ENCODE data around the gene FAM216B.
A peak's percentile ranks its signal among the peaks of the same experiment; 100 is the strongest.
"Not testable (repeated sequence)": the region's sequence is repeated elsewhere in the genome, so short reads cannot be mapped to it uniquely, and the experiment has no call there.

FAM216B gene

GRCh38 chr13:42781352-42781751 lies at the start of gene FAM216B:
Gene FAM216B (plus strand): TSS chr13:42781584. CDS start chr13:42784068, 2,484 bp downstream.
- DNase-seq (ENCODE audit: low read depth), result no peak

GRCh38 chr13:42732073-42732472 lies 49.3 kb upstream of the FAM216B start:
- DNase-seq (ENCODE audit: low read depth), result no peak

- DNase-seq (ENCODE audit: low read depth), result peak; percentile 68
Measured at GRCh38 chr13:42733046-42733445, 48.3 kb upstream of the FAM216B start.

- no peak for DNase-seq (ENCODE audit: low read depth)
Measured at GRCh38 chr13:42735010-42735409, 46.4 kb upstream of the FAM216B start.

- no peak for DNase-seq (ENCODE audit: low read depth)
Measured at GRCh38 chr13:42740753-42741152, 40.6 kb upstream of the FAM216B start.

GRCh38 chr13:42741914-42742313 lies 39.5 kb upstream of the FAM216B start:
- no peak for DNase-seq (ENCODE audit: low read depth)

GRCh38 chr13:42745655-42746054 lies 35.7 kb upstream of the FAM216B start:
- DNase-seq (ENCODE audit: low read depth), result no peak

GRCh38 chr13:42746866-42747265 lies 34.5 kb upstream of the FAM216B start:
- DNase-seq (ENCODE audit: low read depth), result no peak

GRCh38 chr13:42747399-42747873 lies 33.9 kb upstream of the FAM216B start:
- peak; percentile 100 for DNase-seq (ENCODE audit: low read depth)

- DNase-seq (ENCODE audit: low read depth), result no peak
Measured at GRCh38 chr13:42750794-42751193, 30.6 kb upstream of the FAM216B start.

- no peak for DNase-seq (ENCODE audit: low read depth)
Measured at GRCh38 chr13:42751693-42752092, 29.7 kb upstream of the FAM216B start.

GRCh38 chr13:42752731-42753130 lies 28.7 kb upstream of the FAM216B start:
- no peak for DNase-seq (ENCODE audit: low read depth)

- no peak for DNase-seq (ENCODE audit: low read depth)
Measured at GRCh38 chr13:42753697-42754096, 27.7 kb upstream of the FAM216B start.

- DNase-seq (ENCODE audit: low read depth), result no peak
Measured at GRCh38 chr13:42754801-42755510, 26.4 kb upstream of the FAM216B start.

GRCh38 chr13:42757678-42758420 lies 23.5 kb upstream of the FAM216B start:
- no peak for DNase-seq (ENCODE audit: low read depth)

GRCh38 chr13:42758515-42758914 lies 22.9 kb upstream of the FAM216B start:
- no peak for DNase-seq (ENCODE audit: low read depth)

- DNase-seq (ENCODE audit: low read depth), result no peak
Measured at GRCh38 chr13:42760951-42761350, 20.4 kb upstream of the FAM216B start.

GRCh38 chr13:42762251-42762650 lies 19.1 kb upstream of the FAM216B start:
- DNase-seq (ENCODE audit: low read depth), result no peak

GRCh38 chr13:42762917-42763316 lies 18.5 kb upstream of the FAM216B start:
- DNase-seq (ENCODE audit: low read depth), result peak; percentile 63

- DNase-seq (ENCODE audit: low read depth), result no peak
Measured at GRCh38 chr13:42766016-42766415, 15.4 kb upstream of the FAM216B start.

- DNase-seq (ENCODE audit: low read depth), result no peak
Measured at GRCh38 chr13:42769650-42770049, 11.7 kb upstream of the FAM216B start.

GRCh38 chr13:42776558-42776957 lies 4.8 kb upstream of the FAM216B start:
- DNase-seq (ENCODE audit: low read depth), result not testable (repeated sequence)

- no peak for DNase-seq (ENCODE audit: low read depth)
Measured at GRCh38 chr13:42777467-42777866, 3.9 kb upstream of the FAM216B start.

Measured in fibroblast of gingiva (primary cell).